DND-41 (cell line): ENCODE measurements around the gene ARL5A.

Experiments used
- ATAC-seq: fragments of 200-7000 bp; cut with Tn5 transposase; 3 replicates; pipeline ENCODE4 v1.9.1; 2021; ENCODE audit warnings: low read depth; ENCODE audit not compliant: insufficient read depth
- DNase-seq: peaks from one replicate; pipeline ENCODE4 v3.0.0-alpha.2; 2020
- H2AFZ ChIP-seq: 2 replicates; pipeline ENCODE4 v1.6.0; 2012; ENCODE audit warnings: low read depth, low read length
- H3K27ac ChIP-seq: 2 replicates; pipeline ENCODE4 v1.5.1; 2012; ENCODE audit warnings: low read length, inconsistent platforms
- H3K27me3 ChIP-seq: fragments of 200-600 bp; sonication (generic); 2 replicates; pipeline ENCODE4 v1.6.0; 2012; ENCODE audit warnings: low read length, mild to moderate bottlenecking, inconsistent platforms; ENCODE audit not compliant: insufficient read depth, poor library complexity
- H3K36me3 ChIP-seq: 2 replicates; pipeline ENCODE4 v1.5.1; 2012; ENCODE audit warnings: low read length, inconsistent platforms; ENCODE audit not compliant: insufficient read depth
- H3K4me1 ChIP-seq: 2 replicates; pipeline ENCODE4 v1.5.1; 2012; ENCODE audit warnings: mild to moderate bottlenecking, low read length; ENCODE audit not compliant: insufficient read depth
- H3K4me2 ChIP-seq: 2 replicates; pipeline ENCODE4 v1.6.0; 2012; ENCODE audit warnings: mild to moderate bottlenecking, moderate library complexity, low read length, inconsistent platforms; ENCODE audit not compliant: insufficient read depth
- H3K4me3 ChIP-seq, 2 experiments: fragments of 200-600 bp in 1 of 2; shearing (Covaris generic) in 1 of 2; 2 replicates each; pipeline ENCODE4 v1.5.1; 2012 to 2016; ENCODE audit warnings: inconsistent platforms in 2 of 2, low read length in 2 of 2, mild to moderate bottlenecking in 2 of 2, low read depth in 1 of 2, moderate library complexity in 1 of 2
- H3K79me2 ChIP-seq: 2 replicates; pipeline ENCODE4 v1.6.0; 2012; ENCODE audit warnings: low read length, inconsistent platforms; ENCODE audit not compliant: insufficient read depth
- H3K9ac ChIP-seq: 2 replicates; pipeline ENCODE4 v1.6.0; 2012; ENCODE audit warnings: low read depth, mild to moderate bottlenecking, inconsistent platforms, low read length, moderate library complexity
- H3K9me3 ChIP-seq: 2 replicates; pipeline ENCODE4 v1.5.1; 2012; ENCODE audit warnings: low read length, moderate library complexity, mild to moderate bottlenecking, inconsistent platforms; ENCODE audit not compliant: insufficient read depth, severe bottlenecking
- H4K20me1 ChIP-seq: 2 replicates; pipeline ENCODE4 v1.6.0; 2012; ENCODE audit warnings: low read length; ENCODE audit not compliant: insufficient read depth
- EZH2 ChIP-seq: IDR thresholded peaks from 3 replicates; pipeline ENCODE4 v1.6.1; 2012; ENCODE audit warnings: borderline replicate concordance, low read depth, mild to moderate bottlenecking, moderate library complexity, low read length, inconsistent platforms; ENCODE audit not compliant: severe bottlenecking
- TF ChIP-seq, protein P1 (sequence below): IDR thresholded peaks from 2 replicates; pipeline ENCODE4 v1.5.1; 2012; ENCODE audit warnings: borderline replicate concordance, low read length, moderate library complexity, mild to moderate bottlenecking; ENCODE audit not compliant: poor library complexity, severe bottlenecking; ENCODE audit errors: extremely low read depth

Gene ARL5A

GRCh38 chr2:151767536-151767935 is 60.7 kb downstream of the ARL5A start:
- Histone ChIP-seq H3K27me3 (no peaks in the 10 kb centered on the region), H4K20me1 (no peaks in the 10 kb centered on the region), H3K79me2 (no peaks in the 10 kb centered on the region), H3K4me3 (no peak overlapping the region), H2AFZ (no peak overlapping the region), H3K4me1 (no peaks in the 10 kb centered on the region), H3K9me3 (no peaks in the 10 kb centered on the region), H3K9ac (no peak overlapping the region), H3K36me3 (no peaks in the 10 kb centered on the region), H3K4me2 (no peak overlapping the region), H3K27ac (no peak overlapping the region)
- no peak for TF ChIP-seq EZH2
- TF ChIP-seq, protein P1, sequence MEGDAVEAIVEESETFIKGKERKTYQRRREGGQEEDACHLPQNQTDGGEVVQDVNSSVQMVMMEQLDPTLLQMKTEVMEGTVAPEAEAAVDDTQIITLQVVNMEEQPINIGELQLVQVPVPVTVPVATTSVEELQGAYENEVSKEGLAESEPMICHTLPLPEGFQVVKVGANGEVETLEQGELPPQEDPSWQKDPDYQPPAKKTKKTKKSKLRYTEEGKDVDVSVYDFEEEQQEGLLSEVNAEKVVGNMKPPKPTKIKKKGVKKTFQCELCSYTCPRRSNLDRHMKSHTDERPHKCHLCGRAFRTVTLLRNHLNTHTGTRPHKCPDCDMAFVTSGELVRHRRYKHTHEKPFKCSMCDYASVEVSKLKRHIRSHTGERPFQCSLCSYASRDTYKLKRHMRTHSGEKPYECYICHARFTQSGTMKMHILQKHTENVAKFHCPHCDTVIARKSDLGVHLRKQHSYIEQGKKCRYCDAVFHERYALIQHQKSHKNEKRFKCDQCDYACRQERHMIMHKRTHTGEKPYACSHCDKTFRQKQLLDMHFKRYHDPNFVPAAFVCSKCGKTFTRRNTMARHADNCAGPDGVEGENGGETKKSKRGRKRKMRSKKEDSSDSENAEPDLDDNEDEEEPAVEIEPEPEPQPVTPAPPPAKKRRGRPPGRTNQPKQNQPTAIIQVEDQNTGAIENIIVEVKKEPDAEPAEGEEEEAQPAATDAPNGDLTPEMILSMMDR: no peak
- no peak for DNase-seq
- no peak for ATAC-seq

DNA sequence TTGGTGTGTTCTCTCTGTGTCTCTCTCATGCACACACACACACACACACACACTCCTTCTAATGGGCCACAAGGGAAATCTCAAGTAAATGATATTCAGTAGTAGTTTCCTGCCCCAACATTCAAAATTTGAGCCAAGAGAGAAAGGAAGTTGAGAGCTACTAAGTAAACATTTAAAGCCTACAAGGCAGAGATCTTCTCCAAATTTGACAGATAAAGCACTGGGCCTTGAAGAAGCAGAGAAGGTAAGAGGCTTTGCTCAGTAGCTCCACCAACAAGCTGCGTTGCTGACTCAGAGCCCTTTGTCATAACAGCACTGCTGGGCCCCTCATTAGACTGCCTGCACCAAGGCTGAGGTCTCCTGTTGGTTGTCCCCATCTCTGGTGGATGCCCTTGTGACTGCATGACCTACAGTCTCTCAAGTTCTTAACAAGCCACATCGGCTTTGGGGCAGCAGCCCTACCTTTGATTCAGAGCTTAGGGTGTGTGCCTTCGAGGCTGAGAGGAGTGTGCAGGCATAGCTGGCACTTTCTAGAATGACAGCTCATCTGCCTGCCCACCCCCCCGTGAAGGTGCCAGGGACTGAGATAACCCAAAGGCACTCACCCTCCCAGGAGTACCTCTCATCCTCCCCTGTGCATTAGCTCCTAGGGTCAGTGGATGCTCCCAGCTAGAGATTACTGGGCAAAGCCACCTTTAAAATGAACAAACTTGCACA is 61.6 kb downstream of the ARL5A start:
- Histone ChIP-seq H3K4me3 (no peak overlapping the region), H3K27me3 (no peaks in the 10 kb centered on the region), H3K36me3 (no peaks in the 10 kb centered on the region), H4K20me1 (no peaks in the 10 kb centered on the region), H3K4me2 (no peak overlapping the region), H3K9ac (no peak overlapping the region), H3K79me2 (no peaks in the 10 kb centered on the region), H3K9me3 (no peaks in the 10 kb centered on the region), H2AFZ (no peak overlapping the region), H3K27ac (no peak overlapping the region), H3K4me1 (no peaks in the 10 kb centered on the region)
- TF ChIP-seq, protein P1: no peak
- ATAC-seq (no peak), DNase-seq (no peak)

DNA sequence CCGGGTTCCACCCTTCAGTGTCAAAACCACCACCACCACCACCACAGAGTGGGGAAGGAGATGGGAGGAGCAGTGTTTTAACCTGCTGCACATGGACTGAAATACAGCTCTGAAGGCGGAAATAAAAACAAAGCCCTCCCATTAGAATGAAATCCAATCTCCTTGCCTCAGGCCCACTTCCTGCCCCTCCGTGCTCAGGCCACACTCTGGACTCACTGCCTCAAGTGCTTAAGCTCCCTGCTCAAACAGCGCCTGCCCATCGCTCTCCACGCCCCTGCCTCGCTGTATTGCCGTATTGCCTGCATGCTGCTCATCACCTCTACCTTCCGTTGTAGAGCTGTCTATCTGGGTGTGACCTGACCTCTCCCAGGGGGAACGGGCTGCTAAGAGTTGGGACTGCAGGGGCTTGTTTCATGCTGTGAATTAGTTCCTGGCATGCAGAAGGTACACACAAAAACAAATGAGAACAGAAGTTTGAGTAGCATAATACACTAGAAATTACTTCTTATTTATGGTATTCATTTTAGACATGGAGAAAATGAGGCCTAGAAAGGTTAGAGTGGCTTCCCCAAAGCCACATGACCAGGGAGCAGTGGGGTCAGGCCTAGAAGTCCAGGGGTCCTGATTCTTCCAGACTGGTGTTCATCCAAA is 62.3 kb downstream of the ARL5A start:
- Histone ChIP-seq H3K9ac (no peak overlapping the region), H3K27me3 (no peaks in the 10 kb centered on the region), H2AFZ (no peak overlapping the region), H3K36me3 (no peaks in the 10 kb centered on the region), H3K4me1 (no peaks in the 10 kb centered on the region), H3K79me2 (no peaks in the 10 kb centered on the region), H3K9me3 (no peaks in the 10 kb centered on the region), H4K20me1 (no peaks in the 10 kb centered on the region), H3K27ac (no peak overlapping the region), H3K4me3 (no peak overlapping the region), H3K4me2 (no peak overlapping the region)
- TF ChIP-seq, protein P1: no peak
- no peak for TF ChIP-seq EZH2
- ATAC-seq (no peak), DNase-seq (no peak)
